HCT116 (cell line): ENCODE results near the gene THSD7B.
A peak's percentile ranks its signal among the peaks of the same experiment; 100 is the strongest.

Experiments
- CBX3 ChIP-seq: IDR thresholded peaks from 2 replicates; pipeline ENCODE4 v1.6.1; 2012; ENCODE audit warnings: low read depth
- CEBPB ChIP-seq: IDR thresholded peaks from 2 replicates; pipeline ENCODE4 v1.6.1; 2012; ENCODE audit warnings: low read depth
- CTCF ChIP-seq, 3 experiments: fragments of 200-600 bp in 1 of 3; sonication (generic) in 1 of 3; IDR thresholded peaks in 2 of 3; conservative IDR thresholded peaks in 1 of 3; 2 replicates each; pipeline ENCODE4 v1.5.1; 2012 to 2017; ENCODE audit warnings: low read depth in 2 of 3, low read length in 2 of 3, antibody characterized with exemption in 1 of 3, borderline replicate concordance in 1 of 3, control low read depth in 1 of 3, mild to moderate bottlenecking in 1 of 3, mixed read lengths in 1 of 3, mixed run types in 1 of 3, moderate library complexity in 1 of 3; ENCODE audit not compliant: insufficient read depth in 1 of 3
- EZH2 ChIP-seq: fragments of 200-600 bp; sonication (generic); IDR thresholded peaks from 2 replicates; pipeline ENCODE4 v1.6.1; 2017; ENCODE audit warnings: antibody characterized with exemption, mixed run types
- EZH2phosphoT487 ChIP-seq: fragments of 200-600 bp; IDR thresholded peaks from 2 replicates; pipeline ENCODE4 v1.6.1; 2018; ENCODE audit warnings: antibody characterized with exemption, borderline replicate concordance
- FOSL1 ChIP-seq: IDR thresholded peaks from 2 replicates; pipeline ENCODE4 v1.6.1; 2012; ENCODE audit warnings: low read depth
- JUND ChIP-seq: IDR thresholded peaks from 2 replicates; pipeline ENCODE4 v1.6.1; 2012
- POLR2A ChIP-seq: IDR thresholded peaks from 2 replicates; pipeline ENCODE4 v1.7.0; 2011; ENCODE audit warnings: borderline replicate concordance; ENCODE audit not compliant: insufficient read depth, insufficient read length; ENCODE audit errors: extremely low read depth
- POLR2AphosphoS5 ChIP-seq: IDR thresholded peaks from 2 replicates; pipeline ENCODE4 v1.6.1; 2011; ENCODE audit warnings: mild to moderate bottlenecking, low read depth, low read length, moderate library complexity
- RAD21 ChIP-seq: IDR thresholded peaks from 2 replicates; pipeline ENCODE4 v1.6.1; 2012; ENCODE audit warnings: low read depth, mild to moderate bottlenecking
- REST ChIP-seq: IDR thresholded peaks from 2 replicates; pipeline ENCODE4 v1.6.1; 2012; ENCODE audit warnings: low read depth
- TCF7L2 ChIP-seq: IDR thresholded peaks from 2 replicates; pipeline ENCODE4 v1.7.0; 2011; ENCODE audit warnings: borderline replicate concordance, inconsistent platforms; ENCODE audit not compliant: insufficient read depth, insufficient read length; ENCODE audit errors: extremely low read depth
- ZNF274 ChIP-seq: fragments of 200-500 bp; sonication (Bioruptor generic); IDR thresholded peaks from 2 replicates; pipeline ENCODE4 v1.6.1; 2014; ENCODE audit warnings: mild to moderate bottlenecking, low read depth, low read length, inconsistent platforms
- TF ChIP-seq, protein P1 (sequence below): IDR thresholded peaks from 2 replicates; pipeline ENCODE4 v1.6.1; 2011; ENCODE audit warnings: mild to moderate bottlenecking, low read length, moderate library complexity; ENCODE audit not compliant: insufficient replicate concordance; ENCODE audit errors: extremely low read depth

GRCh38 chr2:137677466-137677865 is 912.1 kb downstream of the THSD7B start:
- peak in 1 of 3 experiments; percentile 17; a peak in 2 of 6 replicates for TF ChIP-seq CTCF (IDR thresholded peaks at IDR 0.05 in 2 of 3, conservative IDR thresholded peaks at IDR 0.05 in 1 of 3; ENCODE audit: borderline replicate concordance in 1 of 3, insufficient read depth in 1 of 3, low read depth in 2 of 3, low read length in 2 of 3)
- TF ChIP-seq POLR2A, result no peak
- no peak for TF ChIP-seq ZNF274
- TF ChIP-seq EZH2phosphoT487, result no peak
- TF ChIP-seq REST, result no peak
- no peak for TF ChIP-seq CEBPB
- no peak for TF ChIP-seq CBX3
- no peak for TF ChIP-seq TCF7L2
- no peak for TF ChIP-seq JUND
- TF ChIP-seq POLR2AphosphoS5, result no peak
- no peak for TF ChIP-seq EZH2
- TF ChIP-seq RAD21, result peak; percentile 14; the same call in 1 of the 2 replicates
- TF ChIP-seq FOSL1, result no peak
- TF ChIP-seq, protein P1, sequence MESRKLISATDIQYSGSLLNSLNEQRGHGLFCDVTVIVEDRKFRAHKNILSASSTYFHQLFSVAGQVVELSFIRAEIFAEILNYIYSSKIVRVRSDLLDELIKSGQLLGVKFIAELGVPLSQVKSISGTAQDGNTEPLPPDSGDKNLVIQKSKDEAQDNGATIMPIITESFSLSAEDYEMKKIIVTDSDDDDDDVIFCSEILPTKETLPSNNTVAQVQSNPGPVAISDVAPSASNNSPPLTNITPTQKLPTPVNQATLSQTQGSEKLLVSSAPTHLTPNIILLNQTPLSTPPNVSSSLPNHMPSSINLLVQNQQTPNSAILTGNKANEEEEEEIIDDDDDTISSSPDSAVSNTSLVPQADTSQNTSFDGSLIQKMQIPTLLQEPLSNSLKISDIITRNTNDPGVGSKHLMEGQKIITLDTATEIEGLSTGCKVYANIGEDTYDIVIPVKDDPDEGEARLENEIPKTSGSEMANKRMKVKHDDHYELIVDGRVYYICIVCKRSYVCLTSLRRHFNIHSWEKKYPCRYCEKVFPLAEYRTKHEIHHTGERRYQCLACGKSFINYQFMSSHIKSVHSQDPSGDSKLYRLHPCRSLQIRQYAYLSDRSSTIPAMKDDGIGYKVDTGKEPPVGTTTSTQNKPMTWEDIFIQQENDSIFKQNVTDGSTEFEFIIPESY, result no peak
